A549 (cell line): ENCODE results near the gene MIX23.

Experiments
- CEBPB ChIP-seq, 2 experiments: fragments of >200 bp in 1 of 2; sonication (Bioruptor Twin) in 1 of 2; formaldehyde crosslinking in 1 of 2; IDR thresholded peaks; 2 replicates each; pipeline ENCODE4 v1.6.1; 2012 to 2016
- EHMT2 ChIP-seq: fragments of 200-600 bp; sonication (generic); IDR thresholded peaks from 2 replicates; pipeline ENCODE4 v1.6.1; 2016; ENCODE audit warnings: antibody characterized with exemption, low read depth, mild to moderate bottlenecking, moderate library complexity
- FOSL2 ChIP-seq, 2 experiments: fragments of 450-650 bp in 1 of 2; fragments of >200 bp in 1 of 2; sonication (Bioruptor Twin) in 1 of 2; formaldehyde crosslinking; IDR thresholded peaks; 2 replicates each; pipeline versions ENCODE4 v1.5.0 to v1.6.1; 2016 to 2020; ENCODE audit warnings: mild to moderate bottlenecking in 1 of 2, moderate library complexity in 1 of 2
- KDM1A ChIP-seq: fragments of 200-600 bp; sonication (generic); IDR thresholded peaks from 2 replicates; pipeline ENCODE4 v1.6.1; 2016; ENCODE audit warnings: low read depth, mild to moderate bottlenecking
- POLR2A ChIP-seq: IDR thresholded peaks from 2 replicates; pipeline ENCODE4 v1.6.1; 2012; ENCODE audit warnings: mild to moderate bottlenecking, low read length
- RCOR1 ChIP-seq: fragments of 150-350 bp; IDR thresholded peaks from 2 replicates; pipeline ENCODE4 v1.6.1; 2014; ENCODE audit warnings: antibody characterized with exemption, low read length, low read depth
- RNF2 ChIP-seq: fragments of 200-600 bp; sonication (generic); IDR thresholded peaks from 2 replicates; pipeline ENCODE4 v1.6.1; 2016; ENCODE audit warnings: low read depth, mild to moderate bottlenecking, antibody characterized with exemption, moderate library complexity, borderline replicate concordance
- TF ChIP-seq, protein P1 (sequence below): IDR thresholded peaks from 2 replicates; pipeline ENCODE4 v1.6.1; 2012; ENCODE audit warnings: low read depth, borderline replicate concordance
- TF ChIP-seq, protein P2 (sequence below): fragments of 150-350 bp; IDR thresholded peaks from 2 replicates; pipeline ENCODE4 v1.6.1; 2014; ENCODE audit warnings: low read depth, mild to moderate bottlenecking, low read length
- TF ChIP-seq, protein P3 (sequence below): fragments of >200 bp; sonication (Bioruptor Twin); formaldehyde crosslinking; IDR thresholded peaks from 3 replicates; pipeline ENCODE4 v1.5.1; 2016
- TF ChIP-seq, protein P4 (sequence below): fragments of 450-650 bp; IDR thresholded peaks from 2 replicates; pipeline ENCODE4 v1.6.1; 2014; ENCODE audit warnings: antibody characterized with exemption

DNA sequence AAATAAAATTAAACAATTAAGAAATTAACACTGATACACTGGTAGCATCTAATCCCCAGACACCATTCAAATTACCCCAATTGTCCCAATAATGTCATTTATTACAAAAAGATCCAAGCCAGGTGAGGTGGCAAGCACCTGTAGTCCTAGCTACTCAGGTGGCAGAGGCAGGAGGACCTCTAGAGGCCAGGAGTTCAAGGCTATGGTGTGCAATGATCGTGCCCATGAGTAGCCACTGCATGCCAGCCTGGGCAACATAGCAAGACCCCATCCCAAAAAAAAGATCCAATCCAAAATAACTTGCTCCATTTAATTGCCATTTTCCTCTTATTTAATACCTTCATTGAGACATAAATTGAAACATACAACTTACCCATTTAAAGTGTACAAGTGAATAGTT is 40.2 kb downstream of the MIX23 start:
- TF ChIP-seq EHMT2 (no peak), FOSL2 (IDR thresholded peaks at IDR 0.05) (no peak), FOSL2 (CRISPR knock-in tag; IDR thresholded peaks at IDR 0.05) (no peak), RNF2 (no peak), CEBPB (IDR thresholded peaks at IDR 0.05) (no peak), RCOR1 (no peak), KDM1A (no peak), POLR2A (no peak)
- TF ChIP-seq, protein P1, sequence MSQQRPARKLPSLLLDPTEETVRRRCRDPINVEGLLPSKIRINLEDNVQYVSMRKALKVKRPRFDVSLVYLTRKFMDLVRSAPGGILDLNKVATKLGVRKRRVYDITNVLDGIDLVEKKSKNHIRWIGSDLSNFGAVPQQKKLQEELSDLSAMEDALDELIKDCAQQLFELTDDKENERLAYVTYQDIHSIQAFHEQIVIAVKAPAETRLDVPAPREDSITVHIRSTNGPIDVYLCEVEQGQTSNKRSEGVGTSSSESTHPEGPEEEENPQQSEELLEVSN: no peak
- TF ChIP-seq, protein P2, sequence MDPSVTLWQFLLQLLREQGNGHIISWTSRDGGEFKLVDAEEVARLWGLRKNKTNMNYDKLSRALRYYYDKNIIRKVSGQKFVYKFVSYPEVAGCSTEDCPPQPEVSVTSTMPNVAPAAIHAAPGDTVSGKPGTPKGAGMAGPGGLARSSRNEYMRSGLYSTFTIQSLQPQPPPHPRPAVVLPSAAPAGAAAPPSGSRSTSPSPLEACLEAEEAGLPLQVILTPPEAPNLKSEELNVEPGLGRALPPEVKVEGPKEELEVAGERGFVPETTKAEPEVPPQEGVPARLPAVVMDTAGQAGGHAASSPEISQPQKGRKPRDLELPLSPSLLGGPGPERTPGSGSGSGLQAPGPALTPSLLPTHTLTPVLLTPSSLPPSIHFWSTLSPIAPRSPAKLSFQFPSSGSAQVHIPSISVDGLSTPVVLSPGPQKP: no peak
- TF ChIP-seq, protein P3, sequence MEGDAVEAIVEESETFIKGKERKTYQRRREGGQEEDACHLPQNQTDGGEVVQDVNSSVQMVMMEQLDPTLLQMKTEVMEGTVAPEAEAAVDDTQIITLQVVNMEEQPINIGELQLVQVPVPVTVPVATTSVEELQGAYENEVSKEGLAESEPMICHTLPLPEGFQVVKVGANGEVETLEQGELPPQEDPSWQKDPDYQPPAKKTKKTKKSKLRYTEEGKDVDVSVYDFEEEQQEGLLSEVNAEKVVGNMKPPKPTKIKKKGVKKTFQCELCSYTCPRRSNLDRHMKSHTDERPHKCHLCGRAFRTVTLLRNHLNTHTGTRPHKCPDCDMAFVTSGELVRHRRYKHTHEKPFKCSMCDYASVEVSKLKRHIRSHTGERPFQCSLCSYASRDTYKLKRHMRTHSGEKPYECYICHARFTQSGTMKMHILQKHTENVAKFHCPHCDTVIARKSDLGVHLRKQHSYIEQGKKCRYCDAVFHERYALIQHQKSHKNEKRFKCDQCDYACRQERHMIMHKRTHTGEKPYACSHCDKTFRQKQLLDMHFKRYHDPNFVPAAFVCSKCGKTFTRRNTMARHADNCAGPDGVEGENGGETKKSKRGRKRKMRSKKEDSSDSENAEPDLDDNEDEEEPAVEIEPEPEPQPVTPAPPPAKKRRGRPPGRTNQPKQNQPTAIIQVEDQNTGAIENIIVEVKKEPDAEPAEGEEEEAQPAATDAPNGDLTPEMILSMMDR: no peak
- TF ChIP-seq, protein P4, sequence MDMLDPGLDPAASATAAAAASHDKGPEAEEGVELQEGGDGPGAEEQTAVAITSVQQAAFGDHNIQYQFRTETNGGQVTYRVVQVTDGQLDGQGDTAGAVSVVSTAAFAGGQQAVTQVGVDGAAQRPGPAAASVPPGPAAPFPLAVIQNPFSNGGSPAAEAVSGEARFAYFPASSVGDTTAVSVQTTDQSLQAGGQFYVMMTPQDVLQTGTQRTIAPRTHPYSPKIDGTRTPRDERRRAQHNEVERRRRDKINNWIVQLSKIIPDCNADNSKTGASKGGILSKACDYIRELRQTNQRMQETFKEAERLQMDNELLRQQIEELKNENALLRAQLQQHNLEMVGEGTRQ: no peak
